ENCODE data around the gene HLA-A.

HLA-A gene

DNA sequence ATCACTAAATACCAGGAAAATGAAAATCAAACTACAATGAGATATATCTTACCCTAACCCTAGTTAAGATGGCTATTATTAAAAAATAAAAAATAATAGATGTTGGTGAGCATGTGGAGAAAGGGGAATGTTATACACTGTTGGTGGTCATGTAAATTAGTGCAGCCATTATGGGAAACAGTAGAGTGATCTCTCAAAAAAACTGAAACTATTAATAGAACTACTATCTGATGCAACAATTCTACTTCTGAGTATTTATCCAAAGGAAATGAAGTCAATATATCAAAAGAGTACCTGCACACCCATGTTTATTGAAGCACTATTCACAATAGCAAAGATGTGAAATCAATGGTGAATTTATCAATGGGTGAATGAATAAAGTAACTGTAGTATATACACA lies 48.6 kb downstream of the HLA-A start:
- no peak for DNase-seq

DNA sequence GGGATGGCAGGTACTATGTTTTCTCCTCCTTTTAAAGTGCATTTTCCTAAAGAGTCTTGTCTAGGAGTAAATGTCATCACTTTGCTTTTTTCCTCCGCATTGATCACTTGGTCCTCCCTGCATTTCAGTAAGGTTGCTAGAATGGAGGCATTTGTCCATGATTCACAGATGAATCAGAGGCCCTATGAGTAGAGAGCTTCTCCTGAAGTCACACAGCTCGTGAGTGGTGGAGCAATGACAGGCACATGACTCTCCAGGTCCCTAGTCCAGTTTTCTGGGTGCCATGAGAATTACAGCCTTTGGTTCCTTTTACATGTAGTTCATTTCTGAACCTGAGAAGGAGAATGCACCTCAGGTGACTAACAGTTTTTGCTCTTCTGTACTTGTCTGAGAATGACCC lies 50.5 kb downstream of the HLA-A start:
- no peak for DNase-seq

DNA sequence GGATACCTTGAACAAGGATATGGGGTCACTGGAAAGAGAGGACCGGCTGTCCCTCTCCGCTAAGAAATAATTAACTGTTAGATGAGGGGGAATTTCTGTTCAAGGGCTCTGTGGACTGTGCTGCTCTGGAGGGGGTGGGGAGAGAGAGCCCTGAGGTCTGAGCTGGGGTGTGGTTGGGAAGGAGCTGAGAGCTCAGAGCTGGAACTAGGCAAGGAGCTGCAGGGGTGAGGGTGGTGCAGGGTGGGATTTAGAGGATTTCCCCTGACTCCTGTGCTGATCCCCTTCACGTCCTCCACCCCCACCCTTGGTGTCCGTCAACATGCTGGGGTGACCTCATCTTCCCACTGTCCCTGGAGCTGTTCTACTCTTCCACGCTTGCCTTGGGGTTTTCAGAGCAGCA lies 52.5 kb downstream of the HLA-A start:
- no peak for DNase-seq

DNA sequence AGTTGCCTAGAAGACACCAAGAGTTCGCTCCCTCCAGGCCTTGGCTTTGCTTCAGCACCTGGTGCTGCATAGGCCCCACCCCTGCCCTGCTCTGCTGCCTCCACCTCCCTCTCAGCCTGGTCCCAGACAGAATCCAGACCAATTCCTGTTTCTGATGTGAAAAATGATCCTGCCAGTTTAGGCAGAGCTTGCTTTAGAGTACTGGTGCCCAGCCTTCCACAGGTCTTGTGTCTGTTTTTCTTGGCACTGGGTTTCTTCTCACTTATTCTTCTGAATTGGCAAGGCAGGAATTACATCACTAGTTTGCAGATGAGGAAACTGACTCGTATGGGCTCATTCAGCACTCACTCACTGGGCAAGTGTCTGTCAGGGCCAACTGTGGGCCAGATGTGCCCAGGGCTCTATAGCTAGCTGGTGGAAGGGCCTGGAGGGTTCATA lies 53.0 kb downstream of the HLA-A start:
- no peak for DNase-seq
